GM21360 (cell line): ENCODE results near the gene TTC7B.

Experiments
- ATAC-seq: cut with Tn5 transposase; IDR thresholded peaks from one replicate; pipeline ENCODE4 v1.9.1; 2021; ENCODE audit warnings: mild to moderate bottlenecking, moderate library complexity; ENCODE audit not compliant: unreplicated experiment

The TTC7B gene

DNA sequence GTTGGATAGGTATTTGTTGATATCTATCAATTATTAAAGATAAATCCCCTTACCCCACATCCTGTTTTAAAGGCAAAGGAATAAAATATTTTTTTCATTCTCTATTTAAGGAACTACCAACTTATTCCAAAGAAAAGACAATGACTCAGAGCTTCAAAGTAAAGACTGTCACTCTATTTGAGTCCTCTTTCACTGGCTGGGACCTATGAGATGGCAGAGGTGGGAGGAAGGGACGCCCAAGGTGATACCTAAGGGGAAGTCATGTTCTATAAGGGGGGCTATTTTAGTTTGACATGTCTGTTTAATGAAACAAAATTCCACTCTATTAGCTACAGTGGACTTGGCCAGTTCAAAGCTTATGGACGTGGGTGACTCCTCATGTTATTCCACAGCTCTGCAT lies 209.8 kb downstream of the TTC7B start:
- ATAC-seq = no peak

DNA sequence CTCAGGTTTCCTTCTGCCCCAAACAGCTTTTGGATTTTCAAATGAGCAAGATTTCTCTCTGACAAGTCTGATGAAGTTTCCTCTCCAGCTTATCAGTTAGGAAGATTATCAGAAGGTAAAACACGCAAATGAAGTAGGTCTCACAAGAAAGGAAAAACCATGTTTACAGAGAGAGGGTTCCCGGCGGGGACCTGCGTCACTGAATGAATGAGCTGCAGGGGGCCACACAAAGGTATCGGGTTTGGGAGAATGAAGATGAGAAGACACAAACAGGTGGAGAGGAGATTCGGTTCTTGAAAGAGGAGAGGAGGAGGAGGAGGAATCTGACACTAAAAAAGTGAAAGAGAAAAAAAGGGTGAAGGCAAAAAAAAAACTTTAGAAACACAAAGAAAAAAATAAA lies 210.8 kb downstream of the TTC7B start:
- no peak for ATAC-seq

DNA sequence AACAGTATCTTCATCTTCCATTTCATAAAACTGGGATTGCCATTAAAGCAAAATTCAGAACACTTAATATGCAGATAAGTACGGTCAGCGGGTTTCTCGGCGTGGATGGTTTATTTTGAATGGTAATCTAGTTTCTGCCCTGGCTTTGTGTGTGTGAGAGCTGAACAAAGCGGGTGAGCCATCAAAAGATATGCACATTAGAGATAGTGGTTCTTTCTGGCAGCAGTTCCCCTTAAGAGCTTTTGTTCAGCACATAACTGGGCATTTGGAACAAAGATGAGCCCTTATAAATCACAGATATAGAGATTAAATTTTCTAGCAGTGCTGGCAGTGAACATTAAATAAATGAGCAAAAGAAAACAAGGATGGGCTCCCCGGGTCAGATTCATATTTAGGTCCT lies 211.9 kb downstream of the TTC7B start:
- no peak for ATAC-seq

DNA sequence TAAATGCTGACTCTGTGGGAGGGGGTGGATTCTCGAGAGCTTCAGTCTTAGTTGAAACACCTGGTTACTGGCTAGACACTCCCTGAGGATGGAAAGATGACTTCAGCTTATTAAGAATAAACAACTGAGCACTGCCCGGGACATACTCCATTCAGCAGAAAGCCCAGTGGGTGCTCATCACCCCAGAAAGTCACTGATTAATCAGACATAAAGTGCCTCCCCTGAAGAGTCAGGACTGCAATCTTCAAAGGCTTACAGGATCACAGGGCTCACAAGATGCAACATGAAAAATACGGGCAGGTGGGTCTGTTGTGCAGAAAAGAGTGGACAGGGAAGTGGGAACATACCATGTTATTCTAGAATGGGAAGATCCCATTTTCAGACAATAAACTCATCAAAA lies 212.4 kb downstream of the TTC7B start:
- ATAC-seq = no peak

DNA sequence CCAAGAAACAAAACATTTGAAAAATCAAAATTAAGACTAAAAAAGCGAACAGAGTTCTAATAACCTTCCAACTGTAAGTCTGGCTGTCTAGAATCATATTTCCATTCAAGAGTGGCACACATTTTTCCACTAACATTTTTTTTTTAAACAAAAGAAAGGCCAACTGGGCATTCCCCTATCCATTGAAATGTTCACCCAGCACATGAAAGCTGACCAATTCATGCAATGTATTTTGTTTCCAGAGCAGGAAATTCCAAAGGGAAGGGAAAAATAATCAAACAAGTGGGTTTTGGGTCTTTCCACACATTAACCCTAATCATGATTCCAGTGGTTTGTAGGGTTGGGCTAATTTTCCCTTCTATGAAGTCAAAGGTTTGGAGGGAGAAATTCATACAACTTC lies 212.9 kb downstream of the TTC7B start:
- no peak for ATAC-seq

DNA sequence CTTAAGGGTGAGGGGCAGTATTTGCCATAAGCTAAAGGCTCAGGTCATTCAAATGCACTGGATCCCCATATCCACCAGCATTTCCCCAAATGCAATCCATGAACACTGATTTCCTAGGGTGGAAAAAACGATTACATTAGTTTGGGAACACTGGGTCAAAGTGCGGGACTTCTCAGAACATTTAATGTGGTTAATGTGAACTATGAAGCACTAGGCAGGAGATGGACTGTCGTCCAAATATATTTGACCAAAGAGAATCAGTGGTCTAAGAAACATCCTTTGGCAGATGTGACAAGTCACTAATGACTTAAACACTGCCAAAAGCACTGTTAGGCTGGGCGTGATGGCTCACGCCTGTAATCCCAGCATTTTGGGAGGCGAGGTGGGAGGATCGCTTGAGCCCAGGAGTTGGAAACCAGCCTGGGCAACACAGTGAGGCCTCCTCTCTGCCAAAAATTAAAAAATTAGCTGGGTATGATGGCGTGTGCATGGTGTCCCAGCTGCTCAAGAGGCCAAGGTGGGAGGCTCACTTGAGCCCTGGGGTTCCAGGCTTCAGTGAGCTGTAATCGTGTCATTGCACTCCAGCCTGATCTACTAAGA lies 214.0 kb downstream of the TTC7B start:
- no peak for ATAC-seq

DNA sequence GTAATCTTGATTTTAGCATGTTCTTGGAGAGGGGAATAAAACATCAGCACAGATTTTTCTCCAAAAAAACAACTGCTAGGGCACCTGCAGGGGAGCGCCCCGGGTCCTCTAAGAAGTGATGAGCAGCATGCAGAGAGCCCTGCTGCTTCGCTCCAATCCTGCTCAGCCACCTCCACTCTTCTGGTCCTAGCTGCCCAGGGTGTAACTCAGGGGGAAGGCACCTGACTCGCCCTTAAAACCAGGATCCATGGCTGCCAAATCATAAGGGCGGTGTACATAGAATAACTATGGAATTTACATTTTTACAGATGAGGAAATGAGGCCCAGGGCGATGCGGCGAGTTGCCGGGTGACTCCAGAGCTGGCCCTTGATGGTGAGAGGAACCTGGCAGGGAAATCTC lies 214.7 kb downstream of the TTC7B start:
- no peak for ATAC-seq

DNA sequence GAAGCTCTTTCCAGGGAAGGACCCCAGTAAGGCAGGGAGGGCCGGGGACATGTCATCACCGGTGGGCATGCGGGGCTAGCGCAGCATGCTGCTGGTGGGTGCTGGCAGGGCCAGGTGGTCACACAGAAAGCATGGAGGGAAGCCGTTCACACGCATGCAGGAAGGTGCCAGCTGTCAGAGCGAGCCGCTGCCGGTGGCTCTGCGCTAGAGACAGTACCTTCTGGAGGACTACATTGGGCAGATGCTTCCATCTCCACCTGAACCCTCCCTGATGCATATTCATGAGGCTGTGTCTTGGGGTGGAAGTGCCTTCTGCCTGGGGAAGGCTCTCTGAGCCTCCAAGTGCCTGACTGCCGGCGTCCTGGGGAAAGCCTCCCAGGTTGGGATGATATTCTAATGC lies 215.6 kb downstream of the TTC7B start:
- no peak for ATAC-seq

DNA sequence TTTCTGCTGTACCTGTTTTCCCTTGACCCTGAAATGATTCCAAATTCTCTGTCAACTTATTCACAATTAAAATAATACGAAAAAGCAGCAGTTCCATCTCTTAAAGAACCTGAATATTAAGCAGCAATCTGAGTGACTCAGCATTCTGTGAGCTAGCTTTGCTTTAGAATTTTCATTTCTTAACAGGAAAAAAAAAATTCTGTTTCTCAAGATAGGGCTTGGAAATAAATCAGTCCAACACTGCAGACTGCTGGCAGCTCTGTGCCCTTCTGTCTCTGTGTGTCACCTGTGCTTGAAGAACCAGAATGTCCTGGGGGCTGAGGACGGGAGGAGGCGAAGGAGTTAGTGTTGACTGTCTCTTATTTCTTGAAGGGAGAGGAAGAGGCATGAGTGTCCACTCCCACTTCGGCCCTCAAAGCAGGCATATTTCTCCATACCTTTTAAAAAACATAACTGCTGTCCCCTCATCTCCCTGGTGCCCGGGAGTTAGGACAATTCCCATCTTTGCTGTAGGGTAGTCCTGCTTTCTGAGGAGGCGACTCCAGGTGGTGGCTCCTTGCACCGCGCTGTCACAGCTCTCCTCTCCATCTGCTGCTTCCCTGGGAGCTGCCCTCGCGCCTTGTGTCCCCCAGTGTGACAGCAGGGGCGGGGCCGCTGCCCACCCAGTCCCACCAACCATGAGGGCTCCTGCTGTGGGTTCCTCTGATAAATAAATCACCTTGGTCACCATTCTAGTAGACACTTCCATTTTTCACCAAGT lies 216.3 kb downstream of the TTC7B start:
- ATAC-seq = no peak

DNA sequence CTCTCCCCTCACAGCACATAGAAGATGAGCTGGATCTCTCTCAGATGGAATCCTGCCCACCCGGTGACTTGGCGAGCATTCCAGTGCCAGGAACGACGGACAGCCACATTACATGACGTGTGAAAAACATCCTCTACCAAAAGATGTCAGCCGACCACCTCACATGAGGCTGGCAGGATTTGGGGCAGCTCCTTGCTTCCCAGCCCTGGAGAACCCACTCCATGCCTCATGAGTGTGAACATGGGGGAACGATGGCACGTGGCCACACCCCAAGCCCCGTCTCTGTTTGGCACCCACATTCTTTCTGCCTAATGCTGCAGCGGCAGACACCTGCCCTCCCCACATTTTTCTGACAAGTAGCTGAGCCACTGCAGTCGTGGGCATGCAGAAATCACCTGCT lies 216.9 kb downstream of the TTC7B start:
- no peak for ATAC-seq

DNA sequence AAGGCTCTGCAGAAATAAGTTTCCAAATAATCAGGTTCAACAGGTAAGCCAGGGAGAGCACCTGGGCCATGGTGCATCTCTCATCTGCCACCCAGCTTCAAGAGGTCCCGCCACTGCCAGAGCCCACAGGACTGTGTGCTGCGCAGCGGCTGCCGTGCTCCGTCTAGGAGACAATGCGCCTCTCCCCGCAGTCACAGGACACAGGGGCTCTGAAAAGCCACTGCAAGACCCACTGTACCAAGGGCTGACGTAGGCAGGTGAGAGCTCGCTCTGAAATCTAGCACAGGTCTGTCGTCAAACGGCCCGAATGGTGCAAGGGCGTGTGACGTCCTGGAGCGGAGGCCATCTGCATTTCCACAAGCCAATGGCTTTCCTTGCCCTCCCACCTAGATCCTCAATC lies 218.3 kb downstream of the TTC7B start:
- no peak for ATAC-seq

DNA sequence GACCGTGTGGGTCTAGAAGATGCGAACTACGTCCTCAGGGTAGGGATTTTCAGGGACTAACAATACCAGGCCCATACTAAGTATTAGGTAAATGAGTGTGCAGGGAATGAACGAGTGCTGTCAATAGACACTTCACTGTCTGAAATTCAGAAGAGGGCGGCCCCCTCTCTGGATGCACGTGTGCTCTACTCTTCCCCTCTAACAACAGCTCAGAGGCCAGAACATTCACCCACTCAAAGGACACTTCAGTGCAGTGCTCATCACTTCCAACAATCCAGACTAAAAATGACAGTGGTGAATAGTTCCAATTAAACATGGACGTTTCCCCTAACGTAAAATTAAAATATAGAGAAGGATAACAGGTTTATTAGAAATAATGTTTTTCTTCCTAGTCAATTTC lies 219.5 kb downstream of the TTC7B start:
- no peak for ATAC-seq

DNA sequence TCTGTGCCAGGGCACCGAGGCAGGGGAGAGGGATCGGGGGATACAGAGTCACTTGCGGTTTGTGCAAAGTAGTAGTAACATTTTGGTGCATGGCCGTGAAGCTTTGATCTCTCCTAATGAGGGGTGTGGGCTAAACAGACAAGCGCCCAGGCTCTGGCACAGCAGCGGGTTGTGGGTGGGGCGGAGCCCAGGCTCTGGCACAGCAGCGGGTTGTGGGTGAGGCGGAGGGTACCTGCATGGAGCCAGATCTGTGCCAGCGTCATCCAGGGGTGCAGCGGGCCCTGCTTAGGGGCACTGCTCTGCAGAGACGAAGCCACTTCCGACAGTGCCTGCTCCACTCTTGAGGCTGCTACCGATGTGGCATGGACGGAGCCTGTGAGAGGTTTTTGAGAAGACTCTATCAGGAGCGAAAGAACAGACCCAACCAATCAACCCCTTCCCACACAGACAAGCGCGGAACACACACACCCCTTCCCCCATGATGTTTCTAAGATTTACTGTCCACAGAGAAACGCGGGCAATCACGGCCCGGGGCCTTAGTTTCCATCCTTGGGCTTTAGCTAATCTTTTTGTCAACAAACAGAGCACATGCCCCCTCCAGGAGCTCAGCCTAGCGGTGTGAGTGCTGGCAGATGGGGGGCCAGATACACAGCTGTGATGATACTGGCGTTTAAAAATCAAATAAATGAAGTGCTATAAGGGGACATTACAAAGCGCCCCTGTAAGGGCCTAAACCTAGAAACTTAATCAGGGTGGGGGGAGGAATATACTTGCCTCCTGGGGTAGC lies 222.8 kb downstream of the TTC7B start:
- no peak for ATAC-seq

DNA sequence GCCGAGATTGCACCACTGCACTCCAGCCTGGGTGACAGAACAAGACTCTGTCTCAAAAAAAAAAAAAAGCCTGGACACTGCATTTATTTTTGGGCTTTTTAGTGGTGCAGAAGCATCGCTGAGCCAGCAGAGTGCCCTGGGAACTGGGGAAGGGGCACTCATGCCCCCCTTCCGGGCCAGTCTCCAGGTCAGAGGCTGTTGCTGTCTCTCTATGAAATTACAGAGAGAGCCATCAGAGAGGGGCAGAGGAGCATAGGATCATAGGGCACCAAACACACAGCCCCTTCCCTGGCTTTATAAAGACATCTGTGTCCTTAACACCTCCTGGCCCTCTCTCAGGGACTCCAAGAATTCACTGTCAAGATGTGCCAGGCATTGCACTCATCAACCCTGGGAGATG lies 223.6 kb downstream of the TTC7B start:
- ATAC-seq = no peak

DNA sequence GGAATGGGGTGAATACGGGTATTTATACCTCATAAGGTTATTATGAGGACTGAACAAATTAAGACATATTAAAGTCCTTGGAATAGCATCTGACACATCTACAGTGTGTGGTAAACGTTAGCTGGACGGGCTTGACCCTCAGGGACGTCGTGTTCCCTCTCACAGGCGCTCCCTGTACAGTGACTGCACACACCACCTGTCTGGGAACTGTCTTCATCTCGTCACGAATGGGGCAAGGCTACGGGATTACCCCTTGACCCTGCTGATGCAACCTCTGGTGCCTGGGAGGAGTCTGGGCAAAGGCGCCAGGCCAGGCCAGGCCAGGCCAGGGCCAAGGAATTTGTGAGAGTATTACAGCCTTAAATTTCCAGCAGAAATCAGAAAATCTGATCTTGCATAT lies 228.3 kb downstream of the TTC7B start:
- no peak for ATAC-seq

DNA sequence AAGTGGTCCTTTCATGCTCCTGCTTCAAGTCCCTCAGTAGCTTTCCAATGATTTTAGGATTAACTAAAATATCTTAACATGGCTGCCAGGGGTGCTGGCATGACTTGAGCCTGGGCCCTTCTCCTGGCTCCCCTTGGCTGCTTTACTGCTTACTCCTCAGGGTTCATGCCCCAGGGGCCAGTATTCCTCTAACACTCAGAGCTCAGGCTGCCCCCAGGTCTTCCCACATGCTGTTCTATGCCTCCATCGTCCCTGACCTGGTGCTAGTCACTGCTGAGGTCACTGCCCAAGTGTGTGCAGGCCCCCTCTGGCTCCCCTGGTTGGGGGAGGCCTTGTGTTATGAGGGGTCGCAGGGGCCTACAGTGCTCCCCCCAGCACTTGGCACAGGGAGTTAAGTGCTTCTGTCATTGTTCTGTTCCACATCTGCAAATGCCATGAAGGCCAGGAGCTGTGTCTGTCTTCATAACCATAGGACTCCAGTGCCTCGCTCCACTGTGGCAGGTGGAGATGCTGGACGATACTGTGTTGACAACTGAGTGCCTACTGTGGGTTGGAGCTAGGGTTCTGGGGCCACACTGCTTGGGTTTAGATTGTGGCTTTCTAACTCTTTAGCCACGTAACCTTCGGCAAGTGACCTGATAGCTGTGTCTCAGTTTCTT lies 228.8 kb downstream of the TTC7B start:
- no peak for ATAC-seq

DNA sequence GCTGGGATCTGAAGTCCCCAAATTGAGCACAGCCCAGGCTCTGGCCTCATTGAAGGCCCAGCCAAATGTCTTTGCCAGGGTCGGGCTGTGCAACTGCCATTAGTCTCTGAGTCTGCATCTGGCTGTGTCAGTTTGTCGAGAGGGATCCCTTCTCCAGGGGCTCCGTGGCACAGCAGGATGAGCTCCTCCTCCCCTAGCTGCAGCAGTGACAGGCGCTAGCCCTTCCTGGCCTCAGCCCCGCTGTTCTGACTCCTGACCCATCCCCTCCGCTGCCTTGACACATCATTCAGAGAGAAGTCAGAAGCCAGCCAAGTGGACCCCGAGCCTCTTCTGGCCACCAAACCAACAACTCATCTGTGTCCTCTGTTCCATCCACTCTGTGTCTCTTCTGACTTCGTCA lies 231.1 kb downstream of the TTC7B start:
- no peak for ATAC-seq

DNA sequence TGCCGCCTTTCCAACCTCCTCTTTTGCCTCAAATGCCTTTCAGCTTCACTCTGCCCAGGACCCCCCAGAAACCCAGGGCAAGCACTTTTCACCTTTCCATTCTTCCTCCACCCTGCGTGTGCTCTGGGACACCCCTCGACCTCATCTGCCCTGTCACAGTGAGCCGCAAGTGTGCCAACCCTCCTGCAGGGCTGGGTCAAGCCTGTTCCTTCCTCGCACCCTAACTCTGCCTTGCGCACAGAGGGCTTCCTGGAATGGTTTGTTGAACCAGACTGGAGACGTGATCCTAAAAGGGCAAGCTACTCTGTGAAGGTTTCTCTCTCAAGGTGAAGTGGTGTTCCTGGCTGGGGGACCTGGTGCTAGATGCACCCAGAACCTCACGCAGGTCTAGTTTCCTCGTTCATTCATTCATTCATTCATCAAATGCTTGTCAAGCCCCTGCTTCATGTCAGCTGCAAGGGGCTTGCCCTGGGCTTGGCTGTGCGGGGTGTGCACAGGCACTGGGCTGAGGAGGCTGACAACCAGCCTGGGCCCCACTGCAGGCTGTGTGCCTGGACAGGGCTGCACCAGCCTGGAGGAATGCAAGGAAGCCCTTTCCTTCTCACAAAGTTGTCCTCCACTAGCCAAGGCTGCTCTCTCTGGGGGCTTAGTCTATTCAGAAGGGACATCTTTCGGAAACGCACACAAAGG lies 232.2 kb downstream of the TTC7B start:
- no peak for ATAC-seq

DNA sequence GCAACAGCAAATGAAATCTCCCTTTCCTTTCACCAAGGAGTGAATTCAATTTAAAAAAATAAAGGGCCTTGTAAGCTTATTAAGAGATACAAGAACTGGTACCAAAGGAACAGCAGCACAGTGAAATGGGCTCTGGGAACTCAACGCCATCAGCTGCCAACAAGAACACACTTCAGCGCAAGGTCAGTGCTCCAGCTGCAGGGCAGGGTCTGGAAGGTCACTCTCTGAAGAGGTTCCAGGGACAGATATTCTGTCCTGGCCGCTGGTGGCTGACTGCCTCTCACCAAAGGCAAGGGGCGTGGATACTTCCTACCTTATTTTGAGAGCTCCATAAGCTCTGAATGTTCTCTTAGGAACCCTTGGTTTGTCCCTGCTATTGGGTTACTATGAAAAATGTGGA lies 232.8 kb downstream of the TTC7B start:
- ATAC-seq = no peak

DNA sequence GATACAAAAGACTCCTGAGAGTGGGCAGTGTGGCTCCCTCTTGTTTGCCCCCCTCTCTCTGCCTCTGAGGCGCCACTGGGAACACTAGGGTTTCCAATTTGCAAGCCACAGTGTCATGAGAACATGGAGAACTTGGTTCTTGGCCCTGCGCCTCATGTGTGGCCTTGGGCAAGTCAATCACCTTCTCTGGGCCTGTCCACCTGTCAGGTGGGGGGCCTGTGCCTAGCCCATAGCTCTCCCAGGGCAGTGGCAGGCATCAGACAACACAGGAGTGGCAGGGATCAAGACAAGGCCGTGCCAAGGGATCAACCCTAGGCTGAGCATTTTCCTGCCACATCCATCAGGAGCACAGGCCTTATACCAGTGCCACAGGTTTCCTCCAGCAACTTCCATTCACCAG lies 234.1 kb downstream of the TTC7B start:
- no peak for ATAC-seq

DNA sequence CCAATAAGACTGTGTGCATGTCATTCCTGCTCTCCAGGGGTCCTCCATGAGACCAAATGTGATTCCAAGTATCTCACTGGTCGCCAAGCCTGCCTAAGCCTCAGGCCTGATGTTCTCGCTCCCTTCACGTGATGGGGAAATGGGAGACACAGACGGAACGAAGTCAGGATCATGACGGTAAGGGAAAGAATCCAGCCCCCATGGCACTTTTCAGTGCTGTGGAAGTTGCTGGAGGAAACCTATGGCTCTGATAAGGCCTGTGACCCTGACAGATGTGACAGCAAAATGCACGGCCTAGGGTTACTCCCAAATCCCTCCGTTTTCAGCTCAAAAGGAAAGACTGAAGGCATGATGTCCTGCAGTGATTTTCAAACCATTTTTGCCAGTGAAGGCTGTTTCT lies 234.5 kb downstream of the TTC7B start:
- no peak for ATAC-seq
